DND-41 (cell line): ENCODE results near the gene CNTFR.

ENCODE experiments used
- ATAC-seq: fragments of 200-7000 bp; cut with Tn5 transposase; 3 replicates; pipeline ENCODE4 v1.9.1; 2021; ENCODE audit warnings: low read depth; ENCODE audit not compliant: insufficient read depth
- DNase-seq: peaks from one replicate; pipeline ENCODE4 v3.0.0-alpha.2; 2020
- H2AFZ ChIP-seq: 2 replicates; pipeline ENCODE4 v1.6.0; 2012; ENCODE audit warnings: low read depth, low read length
- H3K27ac ChIP-seq: 2 replicates; pipeline ENCODE4 v1.5.1; 2012; ENCODE audit warnings: low read length, inconsistent platforms
- H3K27me3 ChIP-seq: fragments of 200-600 bp; sonication (generic); 2 replicates; pipeline ENCODE4 v1.6.0; 2012; ENCODE audit warnings: low read length, mild to moderate bottlenecking, inconsistent platforms; ENCODE audit not compliant: insufficient read depth, poor library complexity
- H3K36me3 ChIP-seq: 2 replicates; pipeline ENCODE4 v1.5.1; 2012; ENCODE audit warnings: low read length, inconsistent platforms; ENCODE audit not compliant: insufficient read depth
- H3K4me1 ChIP-seq: 2 replicates; pipeline ENCODE4 v1.5.1; 2012; ENCODE audit warnings: mild to moderate bottlenecking, low read length; ENCODE audit not compliant: insufficient read depth
- H3K4me2 ChIP-seq: 2 replicates; pipeline ENCODE4 v1.6.0; 2012; ENCODE audit warnings: mild to moderate bottlenecking, moderate library complexity, low read length, inconsistent platforms; ENCODE audit not compliant: insufficient read depth
- H3K4me3 ChIP-seq, 2 experiments: fragments of 200-600 bp in 1 of 2; shearing (Covaris generic) in 1 of 2; 2 replicates each; pipeline ENCODE4 v1.5.1; 2012 to 2016; ENCODE audit warnings: inconsistent platforms in 2 of 2, low read length in 2 of 2, mild to moderate bottlenecking in 2 of 2, low read depth in 1 of 2, moderate library complexity in 1 of 2
- H3K79me2 ChIP-seq: 2 replicates; pipeline ENCODE4 v1.6.0; 2012; ENCODE audit warnings: low read length, inconsistent platforms; ENCODE audit not compliant: insufficient read depth
- H3K9ac ChIP-seq: 2 replicates; pipeline ENCODE4 v1.6.0; 2012; ENCODE audit warnings: low read depth, mild to moderate bottlenecking, inconsistent platforms, low read length, moderate library complexity
- H3K9me3 ChIP-seq: 2 replicates; pipeline ENCODE4 v1.5.1; 2012; ENCODE audit warnings: low read length, moderate library complexity, mild to moderate bottlenecking, inconsistent platforms; ENCODE audit not compliant: insufficient read depth, severe bottlenecking
- H4K20me1 ChIP-seq: 2 replicates; pipeline ENCODE4 v1.6.0; 2012; ENCODE audit warnings: low read length; ENCODE audit not compliant: insufficient read depth
- EZH2 ChIP-seq: IDR thresholded peaks from 3 replicates; pipeline ENCODE4 v1.6.1; 2012; ENCODE audit warnings: borderline replicate concordance, low read depth, mild to moderate bottlenecking, moderate library complexity, low read length, inconsistent platforms; ENCODE audit not compliant: severe bottlenecking
- TF ChIP-seq, protein P1 (sequence below): IDR thresholded peaks from 2 replicates; pipeline ENCODE4 v1.5.1; 2012; ENCODE audit warnings: borderline replicate concordance, low read length, moderate library complexity, mild to moderate bottlenecking; ENCODE audit not compliant: poor library complexity, severe bottlenecking; ENCODE audit errors: extremely low read depth

CNTFR gene

GRCh38 chr9:34556949-34557348, 32.6 kb downstream of the CNTFR start:
- H3K27me3 ChIP-seq, result peaks cover 2% of the 10 kb centered on the region
- no peak overlapping the region for H3K27ac ChIP-seq
- no peak overlapping the region for H3K4me3 ChIP-seq
- H3K9me3 ChIP-seq, result peaks cover under 1% of the 10 kb centered on the region
- H3K4me2 ChIP-seq, result no peak overlapping the region
- no peak for DNase-seq
- no peak for TF ChIP-seq EZH2
- TF ChIP-seq, protein P1, sequence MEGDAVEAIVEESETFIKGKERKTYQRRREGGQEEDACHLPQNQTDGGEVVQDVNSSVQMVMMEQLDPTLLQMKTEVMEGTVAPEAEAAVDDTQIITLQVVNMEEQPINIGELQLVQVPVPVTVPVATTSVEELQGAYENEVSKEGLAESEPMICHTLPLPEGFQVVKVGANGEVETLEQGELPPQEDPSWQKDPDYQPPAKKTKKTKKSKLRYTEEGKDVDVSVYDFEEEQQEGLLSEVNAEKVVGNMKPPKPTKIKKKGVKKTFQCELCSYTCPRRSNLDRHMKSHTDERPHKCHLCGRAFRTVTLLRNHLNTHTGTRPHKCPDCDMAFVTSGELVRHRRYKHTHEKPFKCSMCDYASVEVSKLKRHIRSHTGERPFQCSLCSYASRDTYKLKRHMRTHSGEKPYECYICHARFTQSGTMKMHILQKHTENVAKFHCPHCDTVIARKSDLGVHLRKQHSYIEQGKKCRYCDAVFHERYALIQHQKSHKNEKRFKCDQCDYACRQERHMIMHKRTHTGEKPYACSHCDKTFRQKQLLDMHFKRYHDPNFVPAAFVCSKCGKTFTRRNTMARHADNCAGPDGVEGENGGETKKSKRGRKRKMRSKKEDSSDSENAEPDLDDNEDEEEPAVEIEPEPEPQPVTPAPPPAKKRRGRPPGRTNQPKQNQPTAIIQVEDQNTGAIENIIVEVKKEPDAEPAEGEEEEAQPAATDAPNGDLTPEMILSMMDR, result no peak
- no peaks in the 10 kb centered on the region for H3K4me1 ChIP-seq
- H2AFZ ChIP-seq, result no peak overlapping the region
- no peaks in the 10 kb centered on the region for H4K20me1 ChIP-seq
- no peak overlapping the region for H3K9ac ChIP-seq
- H3K79me2 ChIP-seq, result no peaks in the 10 kb centered on the region
- ATAC-seq, result no peak
- no peaks in the 10 kb centered on the region for H3K36me3 ChIP-seq

GRCh38 chr9:34555936-34556525, 33.5 kb downstream of the CNTFR start:
- TF ChIP-seq, protein P1, result no peak
- TF ChIP-seq EZH2, result no peak
- Histone ChIP-seq H2AFZ (no peak overlapping the region), H3K4me1 (no peaks in the 10 kb centered on the region), H3K9ac (no peak overlapping the region), H3K27me3 (peaks cover 2% of the 10 kb centered on the region), H3K36me3 (no peaks in the 10 kb centered on the region), H3K4me3 (no peak overlapping the region), H3K9me3 (no peaks in the 10 kb centered on the region), H3K27ac (no peak overlapping the region), H3K79me2 (no peaks in the 10 kb centered on the region), H3K4me2 (no peak overlapping the region), H4K20me1 (no peaks in the 10 kb centered on the region)
- ATAC-seq (no peak), DNase-seq (no peak)

DNA sequence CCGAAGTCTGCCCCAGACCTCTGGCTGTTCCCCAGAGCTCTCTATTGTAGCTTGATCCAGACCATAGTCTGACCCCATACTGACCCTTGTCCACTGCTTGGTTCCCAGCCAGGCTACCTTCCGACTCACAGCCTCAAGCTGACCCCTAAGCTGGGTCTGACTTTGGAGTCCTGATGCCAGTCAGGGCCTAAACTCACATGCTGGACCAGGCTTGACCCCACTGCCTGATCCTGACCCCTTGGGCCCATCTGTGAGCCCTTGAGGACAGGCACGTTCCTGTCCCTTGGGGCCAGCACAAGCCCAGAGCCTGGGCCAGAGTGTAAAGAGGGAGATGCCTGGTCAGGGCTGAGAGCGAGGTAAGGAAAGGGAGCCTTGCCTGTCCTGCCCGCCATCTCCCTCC, 34.0 kb downstream of the CNTFR start:
- no peak for ATAC-seq
- Histone ChIP-seq H3K9ac (no peak overlapping the region), H3K79me2 (no peaks in the 10 kb centered on the region), H2AFZ (no peak overlapping the region), H3K36me3 (no peaks in the 10 kb centered on the region), H3K27ac (no peak overlapping the region), H3K27me3 (peaks cover 2% of the 10 kb centered on the region), H3K4me3 (no peak overlapping the region), H3K4me1 (no peaks in the 10 kb centered on the region), H3K9me3 (no peaks in the 10 kb centered on the region), H3K4me2 (no peak overlapping the region), H4K20me1 (no peaks in the 10 kb centered on the region)
- DNase-seq, result no peak
- no peak for TF ChIP-seq EZH2
- TF ChIP-seq, protein P1, result no peak

DNA sequence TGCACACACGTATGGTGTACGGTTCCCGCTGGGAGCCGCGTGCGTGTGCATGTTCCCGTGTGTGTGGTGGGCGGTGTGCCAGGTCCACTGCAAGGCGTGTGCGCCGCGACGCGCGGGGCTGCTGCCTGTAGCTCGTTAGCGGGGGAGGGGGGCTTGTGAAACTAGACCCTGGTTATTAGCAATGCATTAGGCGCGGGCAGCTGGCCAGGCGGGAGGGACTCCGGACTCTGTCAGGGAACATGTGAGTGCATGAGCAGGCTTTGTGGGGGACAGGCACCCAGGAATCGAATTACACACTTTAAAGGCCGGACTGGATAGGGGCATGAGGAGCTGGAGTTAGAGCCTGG, 34.5 kb downstream of the CNTFR start:
- no peak for ATAC-seq
- Histone ChIP-seq H3K9me3 (no peaks in the 10 kb centered on the region), H2AFZ (no peak overlapping the region), H3K36me3 (no peaks in the 10 kb centered on the region), H3K4me2 (no peak overlapping the region), H3K27ac (no peak overlapping the region), H4K20me1 (no peaks in the 10 kb centered on the region), H3K27me3 (peaks cover 2% of the 10 kb centered on the region), H3K4me3 (no peak overlapping the region), H3K4me1 (no peaks in the 10 kb centered on the region), H3K79me2 (no peaks in the 10 kb centered on the region), H3K9ac (no peak overlapping the region)
- TF ChIP-seq, protein P1, result no peak
- no peak for TF ChIP-seq EZH2
- DNase-seq, result no peak
